Measurements from ENCODE around the gene RCBTB1. TPM values are rescaled to one million over a fixed set of nuclear protein-coding genes. Genes with fewer than 3 reads are reported as not detected.

Gene RCBTB1
- total RNA-seq, 1 experiment from 2014 or later = 41.1 TPM

GRCh38 chr13:49532593-49532992 lies 52.8 kb downstream of the RCBTB1 start:
- H3K9ac ChIP-seq (ENCODE audit: low read length) = no peak overlapping the region
- H3K4me3 ChIP-seq (ENCODE audit: low read length) = no peak overlapping the region
- peak overlapping the region; percentile 82 for H3K27ac ChIP-seq (ENCODE audit: low read length)
- peaks cover 24% of the 10 kb centered on the region; the same call in 1 of the 2 replicates for H3K36me3 ChIP-seq (ENCODE audit: insufficient read depth, low read length)
- no peaks in the 10 kb centered on the region for H3K27me3 ChIP-seq (ENCODE audit: low read length)
- no peaks in the 10 kb centered on the region for H3K9me3 ChIP-seq (ENCODE audit: low read length)
- H2AFZ ChIP-seq (ENCODE audit: low read length) = no peak overlapping the region
- H3K9me2 ChIP-seq (replicated peaks; ENCODE audit: insufficient read depth, low read length) = no peaks in the 10 kb centered on the region
- peaks cover 65% of the 10 kb centered on the region for H3K4me1 ChIP-seq (ENCODE audit: low read length)
- peaks cover 10% of the 10 kb centered on the region; the same call in 1 of the 2 replicates for H3K79me2 ChIP-seq (ENCODE audit: low read length)
- no peaks in the 10 kb centered on the region for H4K20me1 ChIP-seq (ENCODE audit: insufficient read depth, low read depth, low read length)
- no peak for DNase-seq
- H3K4me2 ChIP-seq (ENCODE audit: low read depth, low read length, poor library complexity, severe bottlenecking) = peak overlapping the region; percentile 53

GRCh38 chr13:49530457-49530856 lies 54.9 kb downstream of the RCBTB1 start:
- H3K9me3 ChIP-seq (ENCODE audit: low read length) = no peaks in the 10 kb centered on the region
- peak overlapping the region; percentile 35 for H3K4me2 ChIP-seq (ENCODE audit: low read depth, low read length, poor library complexity, severe bottlenecking)
- peak overlapping the region; percentile 77 for H3K27ac ChIP-seq (ENCODE audit: low read length)
- H3K9me2 ChIP-seq (replicated peaks; ENCODE audit: insufficient read depth, low read length) = no peaks in the 10 kb centered on the region
- DNase-seq = peak; percentile 61
- no peaks in the 10 kb centered on the region for H4K20me1 ChIP-seq (ENCODE audit: insufficient read depth, low read depth, low read length)
- peaks cover 54% of the 10 kb centered on the region for H3K4me1 ChIP-seq (ENCODE audit: low read length)
- peaks cover 9% of the 10 kb centered on the region; the same call in 1 of the 2 replicates for H3K79me2 ChIP-seq (ENCODE audit: low read length)
- peak overlapping the region; percentile 16; the same call in 1 of the 2 replicates for H3K9ac ChIP-seq (ENCODE audit: low read length)
- H3K27me3 ChIP-seq (ENCODE audit: low read length) = no peaks in the 10 kb centered on the region
- H2AFZ ChIP-seq (ENCODE audit: low read length) = no peak overlapping the region
- H3K4me3 ChIP-seq (ENCODE audit: low read length) = no peak overlapping the region
- peaks cover 24% of the 10 kb centered on the region; the same call in 1 of the 2 replicates for H3K36me3 ChIP-seq (ENCODE audit: insufficient read depth, low read length)

DNA sequence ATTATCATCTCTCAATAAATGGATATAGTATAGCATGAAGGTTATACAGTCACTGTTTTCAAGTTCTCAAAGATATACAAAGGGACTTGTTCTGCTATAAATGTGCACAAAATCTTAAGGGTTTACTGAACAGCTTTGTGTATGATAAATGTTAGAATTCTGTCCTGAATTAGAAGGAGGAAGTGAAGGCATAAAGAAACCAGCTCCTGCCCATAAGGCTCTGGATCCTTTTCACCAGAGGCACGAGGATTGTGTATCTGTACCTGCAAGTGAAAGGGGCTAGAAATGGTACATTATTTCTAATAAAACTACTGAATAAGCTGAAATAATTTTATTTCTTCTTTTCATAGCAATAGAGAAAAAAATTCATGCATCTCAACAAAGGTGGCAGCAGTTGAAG lies 57.2 kb downstream of the RCBTB1 start:
- no peaks in the 10 kb centered on the region for H3K27me3 ChIP-seq (ENCODE audit: low read length)

DNA sequence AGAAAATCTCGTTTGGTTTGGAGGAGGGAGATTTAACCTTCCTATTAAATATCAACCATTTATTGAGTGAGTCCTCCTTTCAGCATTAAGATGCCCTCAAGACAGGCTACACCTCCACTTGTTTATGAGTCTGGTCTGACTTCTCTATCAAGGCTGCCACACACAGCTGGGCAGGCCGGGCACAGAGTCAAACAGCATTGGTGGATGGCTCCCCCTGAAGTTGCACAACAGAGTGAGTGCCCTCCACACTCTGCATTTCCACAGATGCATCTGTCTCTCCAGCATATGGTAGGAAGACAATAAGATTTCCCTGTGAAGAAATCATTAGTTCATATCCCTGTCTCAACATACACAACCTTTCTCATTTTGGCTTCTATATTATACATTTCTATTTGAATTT lies 58.2 kb downstream of the RCBTB1 start:
- Histone ChIP-seq H3K27ac (ENCODE audit: low read length) (peak overlapping the region; percentile 70), H2AFZ (ENCODE audit: low read length) (no peak overlapping the region), H3K4me2 (ENCODE audit: low read depth, low read length, poor library complexity, severe bottlenecking) (no peak overlapping the region), H3K9me3 (ENCODE audit: low read length) (no peaks in the 10 kb centered on the region), H3K36me3 (ENCODE audit: insufficient read depth, low read length) (peaks cover 16% of the 10 kb centered on the region; the same call in 1 of the 2 replicates), H3K27me3 (ENCODE audit: low read length) (no peaks in the 10 kb centered on the region), H3K79me2 (ENCODE audit: low read length) (0 out of 2 replicates have a peak, but pooled peaks cover 2% of the 10 kb centered on the region), H3K4me1 (ENCODE audit: low read length) (peaks cover 34% of the 10 kb centered on the region), H4K20me1 (ENCODE audit: insufficient read depth, low read depth, low read length) (no peaks in the 10 kb centered on the region), H3K4me3 (ENCODE audit: low read length) (no peak overlapping the region), H3K9ac (ENCODE audit: low read length) (no peak overlapping the region), H3K9me2 (replicated peaks; ENCODE audit: insufficient read depth, low read length) (no peaks in the 10 kb centered on the region)
- DNase-seq = no peak

More for the DNA sequence above, 57.2 kb downstream of the RCBTB1 start:
- no peaks in the 10 kb centered on the region for H3K9me2 ChIP-seq (replicated peaks; ENCODE audit: insufficient read depth, low read length)
- H3K4me1 ChIP-seq (ENCODE audit: low read length) = peaks cover 41% of the 10 kb centered on the region
- peak overlapping the region; percentile 70 for H3K27ac ChIP-seq (ENCODE audit: low read length)
- H3K4me2 ChIP-seq (ENCODE audit: low read depth, low read length, poor library complexity, severe bottlenecking) = peak overlapping the region; percentile 5
- no peak overlapping the region for H3K9ac ChIP-seq (ENCODE audit: low read length)
- peaks cover 24% of the 10 kb centered on the region; the same call in 1 of the 2 replicates for H3K36me3 ChIP-seq (ENCODE audit: insufficient read depth, low read length)
- no peak overlapping the region for H3K4me3 ChIP-seq (ENCODE audit: low read length)
- no peaks in the 10 kb centered on the region for H4K20me1 ChIP-seq (ENCODE audit: insufficient read depth, low read depth, low read length)
- no peaks in the 10 kb centered on the region for H3K9me3 ChIP-seq (ENCODE audit: low read length)
- no peak for DNase-seq
- no peak overlapping the region for H2AFZ ChIP-seq (ENCODE audit: low read length)
- H3K79me2 ChIP-seq (ENCODE audit: low read length) = 0 out of 2 replicates have a peak, but pooled peaks cover 7% of the 10 kb centered on the region

DNA sequence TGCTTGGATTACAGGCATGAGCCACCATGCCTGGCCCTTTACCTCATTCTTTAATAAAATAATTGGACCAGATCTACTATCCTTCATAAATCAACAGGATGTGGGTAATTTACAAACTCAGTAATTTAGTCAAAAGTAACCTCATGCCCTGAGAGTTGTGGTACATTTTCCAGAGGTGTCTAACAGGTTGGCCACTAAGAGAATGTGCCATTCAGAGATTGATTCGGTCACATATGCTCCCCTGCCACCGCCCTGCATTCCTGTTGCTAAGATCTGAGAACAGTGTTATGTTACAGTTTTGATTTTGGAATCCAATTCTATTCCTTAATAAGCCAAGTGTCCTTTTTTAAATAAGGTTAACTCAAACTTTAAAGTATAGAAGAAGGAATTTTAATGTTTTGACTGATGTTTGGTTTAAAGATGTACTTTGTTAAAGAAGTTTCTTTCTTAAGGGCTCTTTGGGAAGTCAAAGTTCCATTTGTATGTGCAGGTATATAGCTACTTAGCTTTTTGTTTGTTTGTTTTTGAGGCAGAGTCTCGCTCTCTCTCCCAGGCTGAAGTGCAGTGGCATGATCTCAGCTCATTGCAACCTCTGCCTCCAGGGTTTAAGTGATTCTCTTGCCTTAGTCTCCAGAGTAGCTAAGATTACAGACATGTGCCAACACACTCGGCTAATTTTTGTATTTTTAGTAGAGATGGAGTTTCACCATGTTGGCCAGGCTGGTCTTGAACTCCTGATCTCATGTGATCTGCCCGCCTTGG lies 60.4 kb downstream of the RCBTB1 start:
- no peak overlapping the region for H2AFZ ChIP-seq (ENCODE audit: low read length)
- H4K20me1 ChIP-seq (ENCODE audit: insufficient read depth, low read depth, low read length) = no peaks in the 10 kb centered on the region
- no peak overlapping the region for H3K27ac ChIP-seq (ENCODE audit: low read length)
- DNase-seq = no peak
- H3K79me2 ChIP-seq (ENCODE audit: low read length) = 0 out of 2 replicates have a peak, but pooled peaks cover 4% of the 10 kb centered on the region
- H3K36me3 ChIP-seq (ENCODE audit: insufficient read depth, low read length) = peaks cover 23% of the 10 kb centered on the region; the same call in 1 of the 2 replicates
- no peaks in the 10 kb centered on the region for H3K9me3 ChIP-seq (ENCODE audit: low read length)
- H3K4me3 ChIP-seq (ENCODE audit: low read length) = no peak overlapping the region
- H3K9ac ChIP-seq (ENCODE audit: low read length) = no peak overlapping the region
- peaks cover 28% of the 10 kb centered on the region for H3K4me1 ChIP-seq (ENCODE audit: low read length)
- H3K27me3 ChIP-seq (ENCODE audit: low read length) = no peaks in the 10 kb centered on the region
- H3K4me2 ChIP-seq (ENCODE audit: low read depth, low read length, poor library complexity, severe bottlenecking) = no peak overlapping the region
- H3K9me2 ChIP-seq (replicated peaks; ENCODE audit: insufficient read depth, low read length) = no peaks in the 10 kb centered on the region

- Histone ChIP-seq H4K20me1 (ENCODE audit: insufficient read depth, low read depth, low read length) (no peaks in the 10 kb centered on the region), H3K9me3 (ENCODE audit: low read length) (no peaks in the 10 kb centered on the region), H3K27ac (ENCODE audit: low read length) (no peak overlapping the region), H3K9ac (ENCODE audit: low read length) (no peak overlapping the region), H3K4me2 (ENCODE audit: low read depth, low read length, poor library complexity, severe bottlenecking) (no peak overlapping the region), H2AFZ (ENCODE audit: low read length) (no peak overlapping the region), H3K9me2 (replicated peaks; ENCODE audit: insufficient read depth, low read length) (no peaks in the 10 kb centered on the region), H3K27me3 (ENCODE audit: low read length) (no peaks in the 10 kb centered on the region), H3K79me2 (ENCODE audit: low read length) (0 out of 2 replicates have a peak, but pooled peaks cover 6% of the 10 kb centered on the region), H3K36me3 (ENCODE audit: insufficient read depth, low read length) (peaks cover 29% of the 10 kb centered on the region; the same call in 1 of the 2 replicates), H3K4me1 (ENCODE audit: low read length) (peaks cover 10% of the 10 kb centered on the region), H3K4me3 (ENCODE audit: low read length) (no peak overlapping the region)
- no peak for DNase-seq
Observed at GRCh38 chr13:49521224-49521623, 64.1 kb downstream of the RCBTB1 start.

- 0 out of 2 replicates have a peak, but pooled peaks cover 6% of the 10 kb centered on the region for H3K79me2 ChIP-seq (ENCODE audit: low read length)
- peaks cover 36% of the 10 kb centered on the region for H3K36me3 ChIP-seq (ENCODE audit: insufficient read depth, low read length)
- peaks cover 10% of the 10 kb centered on the region for H3K4me1 ChIP-seq (ENCODE audit: low read length)
- H3K9ac ChIP-seq (ENCODE audit: low read length) = no peak overlapping the region
- no peak for DNase-seq
- H4K20me1 ChIP-seq (ENCODE audit: insufficient read depth, low read depth, low read length) = no peaks in the 10 kb centered on the region
- H3K27ac ChIP-seq (ENCODE audit: low read length) = no peak overlapping the region; the same call in 1 of the 2 replicates
- no peaks in the 10 kb centered on the region for H3K9me2 ChIP-seq (replicated peaks; ENCODE audit: insufficient read depth, low read length)
- no peak overlapping the region for H3K4me2 ChIP-seq (ENCODE audit: low read depth, low read length, poor library complexity, severe bottlenecking)
- no peak overlapping the region for H2AFZ ChIP-seq (ENCODE audit: low read length)
- no peak overlapping the region for H3K4me3 ChIP-seq (ENCODE audit: low read length)
- H3K9me3 ChIP-seq (ENCODE audit: low read length) = no peaks in the 10 kb centered on the region
- H3K27me3 ChIP-seq (ENCODE audit: low read length) = no peaks in the 10 kb centered on the region
Observed at GRCh38 chr13:49517461-49517860, 67.9 kb downstream of the RCBTB1 start.

DNA sequence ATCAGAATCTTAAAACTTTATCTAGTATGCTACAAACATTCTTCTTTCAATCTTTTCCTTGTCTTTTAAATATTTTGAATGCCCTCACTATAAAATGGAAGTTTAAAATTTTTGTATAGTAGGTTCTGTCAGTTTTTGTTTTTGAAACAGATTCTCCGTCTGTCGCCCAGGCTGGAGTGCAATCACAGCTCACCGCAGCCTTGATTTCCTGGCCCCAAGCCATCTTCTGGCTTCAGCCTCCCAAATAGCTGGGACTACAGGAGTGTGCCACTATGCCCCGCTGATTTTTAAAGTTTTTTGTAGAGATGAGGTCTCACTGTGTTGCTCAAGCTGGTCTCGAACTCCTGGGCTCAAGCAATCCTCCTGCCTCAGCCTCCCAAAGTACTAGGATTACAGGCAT lies 68.9 kb downstream of the RCBTB1 start:
- Histone ChIP-seq H3K4me1 (ENCODE audit: low read length) (peaks cover under 1% of the 10 kb centered on the region; the same call in 1 of the 2 replicates), H3K79me2 (ENCODE audit: low read length) (peaks cover 6% of the 10 kb centered on the region; the same call in 1 of the 2 replicates), H3K9me3 (ENCODE audit: low read length) (no peaks in the 10 kb centered on the region), H3K36me3 (ENCODE audit: insufficient read depth, low read length) (peaks cover 28% of the 10 kb centered on the region), H2AFZ (ENCODE audit: low read length) (no peak overlapping the region), H4K20me1 (ENCODE audit: insufficient read depth, low read depth, low read length) (no peaks in the 10 kb centered on the region), H3K9me2 (replicated peaks; ENCODE audit: insufficient read depth, low read length) (no peaks in the 10 kb centered on the region), H3K4me3 (ENCODE audit: low read length) (no peak overlapping the region), H3K27me3 (ENCODE audit: low read length) (no peaks in the 10 kb centered on the region), H3K9ac (ENCODE audit: low read length) (no peak overlapping the region), H3K27ac (ENCODE audit: low read length) (no peak overlapping the region), H3K4me2 (ENCODE audit: low read depth, low read length, poor library complexity, severe bottlenecking) (no peak overlapping the region)
- DNase-seq = no peak

All from Karpas-422 (cell line).